Astrocyte of the cerebellum (primary cell): Measurements from ENCODE around the gene ZNF608.

Experiments used
- DNase-seq: peaks from one replicate; pipeline ENCODE4 v3.0.0-alpha.2; 2011; ENCODE audit warnings: low read depth
- H3K4me3 ChIP-seq: 2 replicates; pipeline ENCODE4 v1.5.1; 2011; ENCODE audit warnings: mild to moderate bottlenecking, low read depth, low read length, moderate library complexity
- CTCF ChIP-seq: IDR thresholded peaks from 2 replicates; pipeline ENCODE4 v1.5.1; 2012; ENCODE audit warnings: low read length, low read depth, moderate library complexity, mild to moderate bottlenecking; ENCODE audit errors: missing control alignments
- in situ Hi-C: cut with HindIII; loops from 2 replicates; pipeline ENCODE4 v1.10.0; 2017; ENCODE audit warnings: low sequenced_read_pairs

The ZNF608 gene

GRCh38 chr5:124783285-124783684 lies 36.8 kb upstream of the ZNF608 start:
- DNase-seq, result no peak
- H3K4me3 ChIP-seq, result no peak overlapping the region
- in situ Hi-C loops, result loop anchor here (5.0 kb wide), 1 partner anchor 49 kb away; no protein-coding TSS in a partner anchor
- TF ChIP-seq CTCF, result no peak

DNA sequence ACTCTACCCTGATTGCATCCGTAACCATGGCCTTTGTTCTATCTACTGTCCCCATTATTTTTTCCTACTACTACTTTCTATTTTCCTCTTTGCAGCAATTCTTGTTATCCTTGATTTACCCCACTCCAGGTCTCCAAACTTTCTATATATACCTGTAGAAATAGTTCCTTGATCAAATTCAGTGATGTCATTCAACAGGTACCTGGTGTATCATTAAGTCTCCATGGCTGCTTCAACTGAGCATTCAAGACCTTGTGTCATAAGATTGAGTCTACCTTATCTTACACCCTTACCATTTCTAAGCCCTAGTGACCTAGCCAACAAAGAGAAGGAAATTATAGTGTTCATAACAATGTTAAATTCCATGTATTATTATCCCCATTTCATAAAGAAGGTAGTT lies 35.8 kb upstream of the ZNF608 start:
- TF ChIP-seq CTCF, result no peak
- H3K4me3 ChIP-seq, result no peak overlapping the region
- no peak for DNase-seq
- in situ Hi-C loops, result loop anchor here (5.0 kb wide), 1 partner anchor 50 kb away; no protein-coding TSS in a partner anchor

GRCh38 chr5:124780011-124780410 lies 33.6 kb upstream of the ZNF608 start:
- no peak for TF ChIP-seq CTCF
- DNase-seq, result no peak
- in situ Hi-C loops, result loop anchor here (5.0 kb wide), 1 partner anchor 52 kb away; no protein-coding TSS in a partner anchor
- no peak overlapping the region for H3K4me3 ChIP-seq

GRCh38 chr5:124773315-124774311 lies 27.2 kb upstream of the ZNF608 start:
- no peak for DNase-seq
- no peak overlapping the region for H3K4me3 ChIP-seq
- TF ChIP-seq CTCF, result no peak
- in situ Hi-C loops, result no loop called here

GRCh38 chr5:124772457-124773200 lies 26.2 kb upstream of the ZNF608 start:
- H3K4me3 ChIP-seq, result no peak overlapping the region
- in situ Hi-C loops, result no loop called here
- no peak for DNase-seq
- no peak for TF ChIP-seq CTCF

DNA sequence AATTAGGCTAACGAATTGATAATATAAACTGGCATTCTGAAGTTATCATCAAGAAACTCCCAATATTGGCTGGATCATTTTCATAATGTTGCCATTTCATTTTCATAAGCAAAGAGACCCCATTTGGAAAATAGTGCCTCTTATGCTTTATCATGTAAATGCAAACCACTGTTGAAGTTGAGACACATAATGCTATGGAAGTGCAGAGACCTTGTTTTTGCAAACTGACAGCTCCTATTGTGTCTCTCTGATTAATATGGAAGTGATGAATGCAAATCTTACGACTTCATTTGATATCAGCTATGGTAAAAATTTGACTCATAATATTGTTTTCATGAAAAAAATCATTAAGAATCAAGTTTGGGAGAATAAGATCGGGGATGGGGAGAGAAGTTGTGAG lies 25.3 kb upstream of the ZNF608 start:
- no peak for DNase-seq
- TF ChIP-seq CTCF, result no peak
- no peak overlapping the region for H3K4me3 ChIP-seq
- in situ Hi-C loops, result no loop called here
